ENCODE results near the gene STRBP. TPM values are rescaled to one million over a fixed set of nuclear protein-coding genes. Genes with fewer than 3 reads are reported as not detected.

STRBP gene
- total and polyA plus RNA-seq, 5 donors from 2014 or later = 14.9 to 18.2 (median 15.4) TPM

Other genes with a start within 250 kb of the STRBP start
- gene GPR21, start 234.9 kb downstream of the STRBP start, total RNA-seq = 3.6 TPM
- not detected for gene GPR21, start 234.9 kb downstream of the STRBP start, polyA plus RNA-seq
- gene CRB2, start 87.6 kb upstream of the STRBP start, total RNA-seq = not detected
- gene CRB2, start 87.6 kb upstream of the STRBP start, polyA plus RNA-seq = under 1 TPM in 1 of 4 donors, not detected in 3; 0.03 TPM

Measured in CD4-positive, CD25-positive, alpha-beta regulatory T cell (primary cell).